A673 (cell line): ENCODE results near the gene C2orf81. TPM values are rescaled to one million over a fixed set of nuclear protein-coding genes. Genes with fewer than 3 reads are reported as not detected.

Experiments
- BruUV-seq: library from RNA; stranded (reverse); fragments of 400-500 nt; replicated peaks from 2 replicates; lab custom pipeline; 2021; lab: Mats Ljungman, UMichigan
- CTCF ChIA-PET: fragments of 300-600 bp; sonication (Branson Sonifier 250); formaldehyde crosslinking; loops from one replicate; lab custom pipeline; 2022; ENCODE audit warnings: antibody characterized with exemption; lab: Charles Lee
- POLR2A ChIA-PET: fragments of 300-600 bp; sonication (Branson Sonifier 250); formaldehyde crosslinking; loops from one replicate; lab custom pipeline; 2022; ENCODE audit warnings: antibody characterized with exemption; ENCODE audit not compliant: low non-redundant PET; lab: Charles Lee
- DNase-seq: peaks from one replicate; pipeline ENCODE4 v3.0.0-alpha.2; 2015; ENCODE audit warnings: low spot score
- H3K27ac ChIP-seq: fragments of 200-600 bp; sonication (generic); 2 replicates; pipeline ENCODE4 v1.5.1; 2016; ENCODE audit warnings: mixed run types, low read depth, mild to moderate bottlenecking, mixed read lengths, antibody characterized with exemption, low read length; ENCODE audit not compliant: poor library complexity, severe bottlenecking
- H3K27me3 ChIP-seq: fragments of 200-600 bp; sonication (generic); replicated peaks from 2 replicates; pipeline ENCODE4 v1.6.1; 2017; ENCODE audit warnings: mixed run types, low read depth, mild to moderate bottlenecking, mixed read lengths, antibody characterized with exemption, low read length; ENCODE audit not compliant: insufficient read depth, poor library complexity
- H3K36me3 ChIP-seq: fragments of 200-600 bp; sonication (generic); 2 replicates; pipeline ENCODE4 v1.6.1; 2016; ENCODE audit warnings: mixed run types, mild to moderate bottlenecking, mixed read lengths, antibody characterized with exemption, low read length; ENCODE audit not compliant: insufficient read depth, poor library complexity, severe bottlenecking
- H3K4me1 ChIP-seq: fragments of 200-600 bp; sonication (generic); 2 replicates; pipeline ENCODE4 v1.6.1; 2017; ENCODE audit warnings: mixed run types, mild to moderate bottlenecking, mixed read lengths, antibody characterized with exemption, low read length; ENCODE audit not compliant: insufficient read depth, poor library complexity, severe bottlenecking
- H3K4me3 ChIP-seq: fragments of 200-600 bp; sonication (generic); 2 replicates; pipeline ENCODE4 v1.5.1; 2016; ENCODE audit warnings: low read depth, mixed run types, mild to moderate bottlenecking, mixed read lengths, low read length; ENCODE audit not compliant: poor library complexity, severe bottlenecking
- H3K9me3 ChIP-seq: fragments of 200-600 bp; sonication (generic); 2 replicates; pipeline ENCODE4 v1.6.1; 2016; ENCODE audit warnings: mixed run types, low read depth, mild to moderate bottlenecking, mixed read lengths, antibody characterized with exemption, low read length; ENCODE audit not compliant: poor library complexity, severe bottlenecking
- CTCF ChIP-seq: fragments of 300-800, 200-600 bp; sonication (generic); conservative IDR thresholded peaks from 2 replicates; pipeline ENCODE4 v1.5.1; 2017; ENCODE audit warnings: low read depth, mild to moderate bottlenecking, antibody characterized with exemption, low read length, moderate library complexity, mixed read lengths
- EZH2 ChIP-seq: fragments of 200-600 bp; sonication (generic); IDR thresholded peaks from 2 replicates; pipeline ENCODE4 v1.6.1; 2017; ENCODE audit warnings: borderline replicate concordance, low read depth, mild to moderate bottlenecking, mixed read lengths, antibody characterized with exemption, low read length; ENCODE audit not compliant: poor library complexity, severe bottlenecking
- intact Hi-C: fragments of 100-400 bp; cut with micrococcal nuclease; formaldehyde crosslinking; loops from one replicate; pipeline ENCODE4 v1.10.0; 2022; ENCODE audit not compliant: unreplicated experiment
- total RNA-seq: library from RNA; stranded (reverse); gene quantifications from 2 replicates; pipeline ENCODE4 v1.2.3, GENCODE V29; 2021

C2orf81 gene
- total RNA-seq, 1 experiment from 2014 or later = 1.9 TPM

DNA sequence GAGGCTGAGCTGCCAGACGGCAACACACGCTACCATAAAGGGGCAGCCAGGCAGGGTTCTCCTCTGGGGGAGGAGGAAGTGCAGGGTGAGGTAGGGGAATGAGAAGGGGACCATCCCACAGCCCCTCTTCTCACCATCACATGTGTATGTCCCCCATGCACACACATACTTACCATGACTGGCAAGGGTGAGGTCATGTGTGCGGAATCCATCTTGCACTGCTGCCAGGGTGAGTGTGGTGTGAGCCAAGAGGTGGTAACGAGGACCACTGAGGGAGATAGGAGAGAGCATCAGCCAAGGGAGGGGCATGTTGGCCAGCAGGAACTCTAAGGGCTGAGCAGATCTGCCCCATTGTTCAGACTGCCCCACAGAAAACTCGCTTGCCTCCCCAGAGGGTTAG, 7.3 kb upstream of the C2orf81 start:
- CTCF ChIA-PET = no interaction called here

GRCh38 chr2:74427551-74427950, 6.1 kb upstream of the C2orf81 start:
- no TSS peak for BruUV-seq
- ChIA-PET CTCF (no interaction called here), POLR2A (no interaction called here)
- Histone ChIP-seq H3K27ac (no peak overlapping the region), H3K27me3 (no peaks in the 10 kb centered on the region), H3K36me3 (peaks cover 36% of the 10 kb centered on the region), H3K9me3 (no peaks in the 10 kb centered on the region), H3K4me3 (no peak overlapping the region), H3K4me1 (no peaks in the 10 kb centered on the region)
- no peak for DNase-seq
- intact Hi-C loops = no loop called here
- TF ChIP-seq EZH2 (no peak), CTCF (no peak)

More for the DNA sequence above, 7.3 kb upstream of the C2orf81 start:
- H3K4me1 ChIP-seq = no peaks in the 10 kb centered on the region
- TF ChIP-seq CTCF (no peak), EZH2 (no peak)
- no peak overlapping the region for H3K4me3 ChIP-seq
- DNase-seq = no peak
- no TSS peak for BruUV-seq
- POLR2A ChIA-PET = no interaction called here
- H3K9me3 ChIP-seq = no peaks in the 10 kb centered on the region
- H3K27me3 ChIP-seq = no peaks in the 10 kb centered on the region
- no peak overlapping the region for H3K27ac ChIP-seq
- intact Hi-C loops = no loop called here
- H3K36me3 ChIP-seq = peaks cover 36% of the 10 kb centered on the region

DNA sequence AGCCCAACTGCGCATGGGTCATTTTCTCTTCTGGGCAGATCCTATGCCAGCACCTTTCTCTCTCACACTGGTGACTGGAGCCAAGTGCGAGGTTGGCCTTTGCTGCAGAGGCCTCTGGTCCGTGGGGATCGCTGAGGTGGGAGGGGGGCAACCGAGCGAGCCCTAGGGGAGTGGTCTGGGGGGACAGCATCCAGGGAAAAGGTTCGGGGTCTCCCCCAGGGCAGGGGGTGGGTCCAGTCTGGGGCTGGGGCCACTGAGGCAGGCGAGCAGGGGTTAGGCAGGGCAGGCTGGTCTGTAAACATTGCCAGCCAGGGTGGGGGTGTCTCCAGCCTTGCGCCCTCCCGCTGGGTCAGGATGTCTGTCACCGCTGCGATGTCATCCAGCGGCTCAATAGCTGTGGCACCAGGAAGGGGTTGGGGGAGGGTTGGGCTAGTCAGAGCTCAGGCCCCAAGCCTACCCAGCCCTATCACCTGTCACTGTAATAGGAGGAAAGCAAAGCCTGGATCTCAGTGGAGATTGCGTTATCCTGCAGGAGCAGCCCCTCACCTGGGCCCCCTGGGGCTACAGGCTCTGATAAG, 4.9 kb upstream of the C2orf81 start:
- peaks cover 30% of the 10 kb centered on the region for H3K36me3 ChIP-seq
- H3K9me3 ChIP-seq = no peaks in the 10 kb centered on the region
- BruUV-seq = no TSS peak
- POLR2A ChIA-PET = no interaction called here
- DNase-seq = no peak
- H3K4me3 ChIP-seq = no peak overlapping the region
- TF ChIP-seq EZH2 = no peak
- no peak for TF ChIP-seq CTCF
- H3K4me1 ChIP-seq = peaks cover under 1% of the 10 kb centered on the region
- CTCF ChIA-PET = no interaction called here
- H3K27me3 ChIP-seq = no peaks in the 10 kb centered on the region
- intact Hi-C loops = no loop called here
- no peak overlapping the region for H3K27ac ChIP-seq
